GM23248 (cell line): ENCODE results near the gene CEP131.

Source experiments
- EZH2 ChIP-seq: fragments of 200-600 bp; sonication (generic); IDR thresholded peaks from 2 replicates; pipeline ENCODE4 v1.6.1; 2018; ENCODE audit warnings: antibody characterized with exemption, mild to moderate bottlenecking; ENCODE audit not compliant: insufficient read depth, poor library complexity, severe bottlenecking
- EZH2phosphoT487 ChIP-seq: fragments of 200-600 bp; sonication (generic); IDR thresholded peaks from 2 replicates; pipeline ENCODE4 v1.6.1; 2018; ENCODE audit warnings: antibody characterized with exemption, moderate library complexity, mild to moderate bottlenecking, low read depth; ENCODE audit not compliant: insufficient read depth

DNA sequence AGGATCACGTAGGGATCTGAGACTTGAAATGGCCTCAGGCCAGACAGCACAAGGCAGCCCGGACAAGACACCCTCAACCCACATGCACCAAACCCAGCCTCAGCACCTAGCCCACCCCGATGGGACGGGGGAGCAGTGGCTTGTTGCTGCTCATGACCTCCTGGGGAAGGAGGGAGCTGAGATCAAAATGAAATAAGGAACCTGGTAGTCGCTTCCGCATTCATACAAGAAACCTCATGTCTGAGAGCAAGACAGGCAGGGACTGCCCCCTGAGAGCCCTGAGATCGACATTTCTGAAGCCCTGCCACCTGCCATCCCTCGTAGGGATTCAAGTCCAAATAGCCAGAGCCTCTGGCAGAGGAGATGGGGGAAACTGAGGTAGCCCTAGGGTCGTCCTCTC is 5.7 kb upstream of the CEP131 start:
- TF ChIP-seq EZH2 (no peak), EZH2phosphoT487 (no peak)
